Measurements from ENCODE around the gene PPP1R12B.
"Not testable (repeated sequence)": the region's sequence is repeated elsewhere in the genome, so short reads cannot be mapped to it uniquely, and the experiment has no call there.

DNA sequence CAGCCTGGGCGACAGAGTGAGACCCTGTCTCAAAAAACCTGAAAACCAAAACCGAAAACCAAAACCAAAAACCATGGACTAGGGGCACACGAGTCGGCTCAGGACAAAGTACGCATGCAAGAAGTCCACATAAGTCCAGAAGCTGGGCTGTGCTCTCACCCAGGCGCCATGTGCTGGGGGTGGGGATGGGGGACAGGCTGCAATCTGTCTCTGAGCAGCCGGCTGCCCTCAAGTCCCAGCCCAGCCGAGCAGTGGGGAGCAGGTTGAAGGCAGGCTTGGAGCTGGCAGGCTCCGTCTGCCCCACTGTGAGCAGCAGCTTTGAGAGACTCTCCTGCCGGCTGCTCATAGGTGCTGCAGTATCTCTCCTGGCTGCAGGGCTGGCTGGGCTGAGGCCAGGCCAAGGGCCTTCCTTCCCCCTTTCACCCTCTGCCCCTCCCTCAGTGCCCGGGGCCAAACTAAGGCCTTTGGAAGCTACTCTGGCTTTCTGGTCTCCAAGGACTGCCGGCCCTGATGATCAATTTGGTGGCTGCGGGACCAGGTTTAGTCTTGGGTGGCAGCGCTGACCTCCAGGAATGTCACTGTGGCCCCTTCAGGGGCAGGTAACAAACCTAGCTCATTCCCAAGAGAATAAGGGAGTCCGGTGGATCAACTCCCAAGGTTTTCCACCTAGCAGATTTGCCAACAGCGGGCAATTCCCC, 289.0 kb downstream of the PPP1R12B start:
- TF ChIP-seq EZH2phosphoT487 (IDR thresholded peaks at IDR 0.05; ENCODE audit: borderline replicate concordance, low read length) = not testable (repeated sequence)
- TF ChIP-seq, protein P1, sequence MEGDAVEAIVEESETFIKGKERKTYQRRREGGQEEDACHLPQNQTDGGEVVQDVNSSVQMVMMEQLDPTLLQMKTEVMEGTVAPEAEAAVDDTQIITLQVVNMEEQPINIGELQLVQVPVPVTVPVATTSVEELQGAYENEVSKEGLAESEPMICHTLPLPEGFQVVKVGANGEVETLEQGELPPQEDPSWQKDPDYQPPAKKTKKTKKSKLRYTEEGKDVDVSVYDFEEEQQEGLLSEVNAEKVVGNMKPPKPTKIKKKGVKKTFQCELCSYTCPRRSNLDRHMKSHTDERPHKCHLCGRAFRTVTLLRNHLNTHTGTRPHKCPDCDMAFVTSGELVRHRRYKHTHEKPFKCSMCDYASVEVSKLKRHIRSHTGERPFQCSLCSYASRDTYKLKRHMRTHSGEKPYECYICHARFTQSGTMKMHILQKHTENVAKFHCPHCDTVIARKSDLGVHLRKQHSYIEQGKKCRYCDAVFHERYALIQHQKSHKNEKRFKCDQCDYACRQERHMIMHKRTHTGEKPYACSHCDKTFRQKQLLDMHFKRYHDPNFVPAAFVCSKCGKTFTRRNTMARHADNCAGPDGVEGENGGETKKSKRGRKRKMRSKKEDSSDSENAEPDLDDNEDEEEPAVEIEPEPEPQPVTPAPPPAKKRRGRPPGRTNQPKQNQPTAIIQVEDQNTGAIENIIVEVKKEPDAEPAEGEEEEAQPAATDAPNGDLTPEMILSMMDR (IDR thresholded peaks at IDR 0.05; ENCODE audit: low read depth, low read length, poor library complexity, severe bottlenecking) = not testable (repeated sequence)
